Measurements from ENCODE around the gene VSTM2L. TPM values are rescaled to one million over a fixed set of nuclear protein-coding genes. Genes with fewer than 3 reads are reported as not detected.

Gene VSTM2L
- total and polyA plus RNA-seq, 8 donors = 1.1 to 10.1 (median 2.8) TPM

- H3K36me3 ChIP-seq = no peaks in the 10 kb centered on the region
- H3K27me3 ChIP-seq = no peaks in the 10 kb centered on the region
- intact Hi-C loops (cut with DNase I) = no loop called here
- peak in 1 of 6 donors; percentile 41 for DNase-seq
- WGBS, 2 donors = 15 to 20% methylated on average over 29 to 34 of the region's 34 CpGs
- no peaks in the 10 kb centered on the region for H3K9me3 ChIP-seq
- no peak for FAIRE-seq
- peak in 3 of 4 donors; percentile 46 to 50 (median 47) for ATAC-seq
- H3K4me3 ChIP-seq = no peak overlapping the region
- H3K27ac ChIP-seq = no peak overlapping the region
- no peak for TF ChIP-seq CTCF (IDR thresholded peaks at IDR 0.05)
- H3K4me1 ChIP-seq = no peaks in the 10 kb centered on the region
These were observed 11.9 kb downstream of the VSTM2L start for GRCh38 chr20:37914672-37915433.

GRCh38 chr20:37915434-37915787 lies 12.5 kb downstream of the VSTM2L start:
- no peak for FAIRE-seq
- H3K4me1 ChIP-seq = no peaks in the 10 kb centered on the region
- TF ChIP-seq CTCF (IDR thresholded peaks at IDR 0.05) = no peak
- no peaks in the 10 kb centered on the region for H3K27me3 ChIP-seq
- no peak for DNase-seq
- no peak for ATAC-seq
- intact Hi-C loops (cut with DNase I) = no loop called here
- no peak overlapping the region for H3K4me3 ChIP-seq
- 63% methylated on average over 10 of the region's 10 CpGs for WGBS, 2 donors
- H3K9me3 ChIP-seq = no peaks in the 10 kb centered on the region
- H3K36me3 ChIP-seq = no peaks in the 10 kb centered on the region
- no peak overlapping the region for H3K27ac ChIP-seq

GRCh38 chr20:37915800-37916570 lies 13.1 kb downstream of the VSTM2L start:
- no peak for FAIRE-seq
- 12 to 15% methylated on average over 21 of the region's 21 CpGs for WGBS, 2 donors
- peak in 1 of 6 donors; percentile 44 for DNase-seq
- H3K27ac ChIP-seq = no peak overlapping the region
- H3K27me3 ChIP-seq = no peaks in the 10 kb centered on the region
- no peaks in the 10 kb centered on the region for H3K4me1 ChIP-seq
- H3K36me3 ChIP-seq = no peaks in the 10 kb centered on the region
- intact Hi-C loops (cut with DNase I) = no loop called here
- H3K9me3 ChIP-seq = no peaks in the 10 kb centered on the region
- peak; percentile 31 to 54 (median 45) for ATAC-seq
- TF ChIP-seq CTCF (IDR thresholded peaks at IDR 0.05) = no peak
- no peak overlapping the region for H3K4me3 ChIP-seq

- DNase-seq (peak in 1 of 6 donors; percentile 20), ATAC-seq (no peak), FAIRE-seq (no peak)
- Histone ChIP-seq H3K4me1 (no peaks in the 10 kb centered on the region), H3K36me3 (no peaks in the 10 kb centered on the region), H3K27me3 (no peaks in the 10 kb centered on the region), H3K27ac (no peak overlapping the region), H3K4me3 (no peak overlapping the region), H3K9me3 (no peaks in the 10 kb centered on the region)
- 62 to 63% methylated on average over 12 of the region's 12 CpGs for WGBS, 2 donors
- intact Hi-C loops (cut with DNase I) = no loop called here
- no peak for TF ChIP-seq CTCF (IDR thresholded peaks at IDR 0.05)
These were observed 14.5 kb downstream of the VSTM2L start for GRCh38 chr20:37917461-37917860.

- 67 to 71% methylated on average over 6 of the region's 6 CpGs for WGBS, 2 donors
- ATAC-seq = no peak
- TF ChIP-seq CTCF (IDR thresholded peaks at IDR 0.05) = no peak
- H3K27ac ChIP-seq = no peak overlapping the region
- H3K4me1 ChIP-seq = no peaks in the 10 kb centered on the region
- no peak for FAIRE-seq
- H3K4me3 ChIP-seq = no peak overlapping the region
- intact Hi-C loops (cut with DNase I) = no loop called here
- no peaks in the 10 kb centered on the region for H3K9me3 ChIP-seq
- H3K36me3 ChIP-seq = no peaks in the 10 kb centered on the region
- peak in 1 of 6 donors; percentile 14 for DNase-seq
- H3K27me3 ChIP-seq = no peaks in the 10 kb centered on the region
These were observed 15.1 kb downstream of the VSTM2L start for GRCh38 chr20:37918035-37918434.
